K562 (cell line): ENCODE measurements around the gene ARPC4. TPM values are rescaled to one million over a fixed set of nuclear protein-coding genes. Genes with fewer than 3 reads are reported as not detected.
A peak's percentile ranks its signal among the peaks of the same experiment; 100 is the strongest.

Experiments used
- CBX1 ChIP-seq: sonication (generic); IDR thresholded peaks from 2 replicates; pipeline ENCODE4 v1.6.1; 2016; ENCODE audit warnings: antibody characterized with exemption, low read depth, mild to moderate bottlenecking
- ELF4 ChIP-seq: fragments of 450-650 bp; formaldehyde crosslinking; IDR thresholded peaks from 2 replicates; pipeline ENCODE4 v1.4.0; 2022; ENCODE audit warnings: missing genetic modification characterization
- ETV1 ChIP-seq: fragments of 450-650 bp; conservative IDR thresholded peaks from 2 replicates; pipeline ENCODE4 v1.6.1; 2016; ENCODE audit warnings: missing genetic modification characterization, control low read depth, low read depth, missing compliant biosample characterization
- MAFF ChIP-seq: IDR thresholded peaks from 2 replicates; pipeline ENCODE4 v1.6.1; 2012; ENCODE audit warnings: low read length, improper control_type of control experiment
- MYC ChIP-seq, 2 experiments: fragments of 250-450 bp in 1 of 2; sonication (Bioruptor Pico) in 1 of 2; IDR thresholded peaks; 2 replicates each; pipeline versions ENCODE4 v1.5.1 to v1.6.1; 2012 to 2021; ENCODE audit warnings: low read depth in 2 of 2, borderline replicate concordance in 1 of 2, improper control_type of control experiment in 1 of 2, low read length in 1 of 2, mild to moderate bottlenecking in 1 of 2, moderate library complexity in 1 of 2
- PURB ChIP-seq: sonication (generic); formaldehyde crosslinking; IDR thresholded peaks from 2 replicates; pipeline ENCODE4 v1.9.0; 2021; ENCODE audit warnings: low read depth, mild to moderate bottlenecking, missing genetic modification reagents
- RBM17 ChIP-seq: fragments of 200-400 bp; formaldehyde crosslinking; IDR thresholded peaks from 2 replicates; pipeline ENCODE4 v1.6.1; 2017; ENCODE audit warnings: low read depth, mild to moderate bottlenecking, low read length, borderline replicate concordance
- RFX1 ChIP-seq: fragments of 450-650 bp; IDR thresholded peaks from 2 replicates; pipeline ENCODE4 v1.6.1; 2016; ENCODE audit warnings: mild to moderate bottlenecking, moderate library complexity
- SIN3B ChIP-seq: fragments of 450-650 bp; IDR thresholded peaks from 2 replicates; pipeline ENCODE4 v1.6.1; 2017; ENCODE audit warnings: low read depth, mild to moderate bottlenecking, moderate library complexity
- SP2 ChIP-seq: IDR thresholded peaks from 2 replicates; pipeline ENCODE4 v1.6.1; 2011; ENCODE audit warnings: mild to moderate bottlenecking, low read depth, low read length, moderate library complexity; ENCODE audit not compliant: poor library complexity, severe bottlenecking; ENCODE audit errors: extremely low read depth
- ZNF274 ChIP-seq: IDR thresholded peaks from 2 replicates; pipeline ENCODE4 v1.6.1; 2011; ENCODE audit warnings: low read depth, mild to moderate bottlenecking, low read length, moderate library complexity, borderline replicate concordance
- polyA plus RNA-seq, 8 experiments: library from polyadenylated mRNA; depleted of rRNA in 4 of 8; stranded (reverse) in 5 of 8; unstranded in 3 of 8; fragments of >200 nt; fragmentation: Nextera tagmentation in 2 of 8; fragmentation: Illumina TruSeq in 1 of 8; extraction: Ambion mirVana in 2 of 8; extraction: Trizol in 1 of 8; gene quantifications; 2 replicates each; pipeline versions ENCODE4 v1.2.1 to v1.2.3, GENCODE V29; 2011 to 2014; ENCODE audit warnings: inconsistent platforms in 1 of 8, missing spikeins in 1 of 8
- total RNA-seq, 7 experiments: library from RNA; depleted of rRNA in 6 of 7; stranded (reverse); fragments of >200 nt in 6 of 7; fragmentation: Illumina TruSeq in 2 of 7; extraction: Trizol in 2 of 7; gene quantifications; 2 replicates each; pipeline versions ENCODE4 v1.2.1 to v1.2.3, GENCODE V29; 2011 to 2021; ENCODE audit warnings: low replicate concordance in 1 of 7
- TF ChIP-seq, protein P1 (sequence below): conservative IDR thresholded peaks from 2 replicates; pipeline ENCODE4 v1.6.1; 2011; ENCODE audit warnings: low read depth, mild to moderate bottlenecking, low read length; ENCODE audit not compliant: control insufficient read depth
- TF ChIP-seq, protein P2 (sequence below): sonication (generic); formaldehyde crosslinking; IDR thresholded peaks from 2 replicates; pipeline ENCODE4 v1.8.1; 2023; ENCODE audit warnings: mild to moderate bottlenecking, missing genetic modification reagents
- TF ChIP-seq, protein P3 (sequence below): IDR thresholded peaks from 3 replicates; pipeline ENCODE4 v1.6.1; 2011; ENCODE audit warnings: borderline replicate concordance, mild to moderate bottlenecking, moderate library complexity; ENCODE audit not compliant: insufficient read length; ENCODE audit errors: extremely low read depth
- TF ChIP-seq, protein P4 (sequence below), 2 experiments: IDR thresholded peaks in 1 of 2; conservative IDR thresholded peaks in 1 of 2; 2 replicates each; pipeline ENCODE4 v1.6.1; 2016; ENCODE audit warnings: low read depth in 2 of 2, mild to moderate bottlenecking in 1 of 2, missing compliant biosample characterization in 1 of 2, missing genetic modification characterization in 1 of 2, moderate library complexity in 1 of 2

Gene ARPC4
- total and polyA plus RNA-seq, 9 of the 15 experiments (the other 6 are each of a cell fraction or from before 2014, with no cell fraction given), result 20.1 to 153 (median 119) TPM

GRCh38 chr3:9828801-9829755, 36.2 kb downstream of the ARPC4 start (continued):
- TF ChIP-seq MAFF (no peak), RBM17 (no peak), RFX1 (no peak), SP2 (no peak), SIN3B (no peak), CBX1 (0 out of 2 replicates have a peak, but pooled peaks have one; percentile 38), MYC (IDR thresholded peaks at IDR 0.05; ENCODE audit: low read depth, low read length) (no peak), MYC (CRISPR knock-in tag; IDR thresholded peaks at IDR 0.05; ENCODE audit: borderline replicate concordance, low read depth) (no peak), PURB (CRISPR knock-in tag) (no peak), ZNF274 (no peak), ETV1 (tag) (0 out of 2 replicates have a peak, but pooled peaks have one; percentile 25), ELF4 (CRISPR knock-in tag) (no peak)
- TF ChIP-seq, protein P1, sequence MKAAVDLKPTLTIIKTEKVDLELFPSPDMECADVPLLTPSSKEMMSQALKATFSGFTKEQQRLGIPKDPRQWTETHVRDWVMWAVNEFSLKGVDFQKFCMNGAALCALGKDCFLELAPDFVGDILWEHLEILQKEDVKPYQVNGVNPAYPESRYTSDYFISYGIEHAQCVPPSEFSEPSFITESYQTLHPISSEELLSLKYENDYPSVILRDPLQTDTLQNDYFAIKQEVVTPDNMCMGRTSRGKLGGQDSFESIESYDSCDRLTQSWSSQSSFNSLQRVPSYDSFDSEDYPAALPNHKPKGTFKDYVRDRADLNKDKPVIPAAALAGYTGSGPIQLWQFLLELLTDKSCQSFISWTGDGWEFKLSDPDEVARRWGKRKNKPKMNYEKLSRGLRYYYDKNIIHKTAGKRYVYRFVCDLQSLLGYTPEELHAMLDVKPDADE, result no peak
- TF ChIP-seq, protein P2, sequence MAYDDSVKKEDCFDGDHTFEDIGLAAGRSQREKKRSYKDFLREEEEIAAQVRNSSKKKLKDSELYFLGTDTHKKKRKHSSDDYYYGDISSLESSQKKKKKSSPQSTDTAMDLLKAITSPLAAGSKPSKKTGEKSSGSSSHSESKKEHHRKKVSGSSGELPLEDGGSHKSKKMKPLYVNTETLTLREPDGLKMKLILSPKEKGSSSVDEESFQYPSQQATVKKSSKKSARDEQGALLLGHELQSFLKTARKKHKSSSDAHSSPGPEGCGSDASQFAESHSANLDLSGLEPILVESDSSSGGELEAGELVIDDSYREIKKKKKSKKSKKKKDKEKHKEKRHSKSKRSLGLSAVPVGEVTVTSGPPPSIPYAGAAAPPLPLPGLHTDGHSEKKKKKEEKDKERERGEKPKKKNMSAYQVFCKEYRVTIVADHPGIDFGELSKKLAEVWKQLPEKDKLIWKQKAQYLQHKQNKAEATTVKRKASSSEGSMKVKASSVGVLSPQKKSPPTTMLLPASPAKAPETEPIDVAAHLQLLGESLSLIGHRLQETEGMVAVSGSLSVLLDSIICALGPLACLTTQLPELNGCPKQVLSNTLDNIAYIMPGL (CRISPR knock-in tag), result no peak
- TF ChIP-seq, protein P3, sequence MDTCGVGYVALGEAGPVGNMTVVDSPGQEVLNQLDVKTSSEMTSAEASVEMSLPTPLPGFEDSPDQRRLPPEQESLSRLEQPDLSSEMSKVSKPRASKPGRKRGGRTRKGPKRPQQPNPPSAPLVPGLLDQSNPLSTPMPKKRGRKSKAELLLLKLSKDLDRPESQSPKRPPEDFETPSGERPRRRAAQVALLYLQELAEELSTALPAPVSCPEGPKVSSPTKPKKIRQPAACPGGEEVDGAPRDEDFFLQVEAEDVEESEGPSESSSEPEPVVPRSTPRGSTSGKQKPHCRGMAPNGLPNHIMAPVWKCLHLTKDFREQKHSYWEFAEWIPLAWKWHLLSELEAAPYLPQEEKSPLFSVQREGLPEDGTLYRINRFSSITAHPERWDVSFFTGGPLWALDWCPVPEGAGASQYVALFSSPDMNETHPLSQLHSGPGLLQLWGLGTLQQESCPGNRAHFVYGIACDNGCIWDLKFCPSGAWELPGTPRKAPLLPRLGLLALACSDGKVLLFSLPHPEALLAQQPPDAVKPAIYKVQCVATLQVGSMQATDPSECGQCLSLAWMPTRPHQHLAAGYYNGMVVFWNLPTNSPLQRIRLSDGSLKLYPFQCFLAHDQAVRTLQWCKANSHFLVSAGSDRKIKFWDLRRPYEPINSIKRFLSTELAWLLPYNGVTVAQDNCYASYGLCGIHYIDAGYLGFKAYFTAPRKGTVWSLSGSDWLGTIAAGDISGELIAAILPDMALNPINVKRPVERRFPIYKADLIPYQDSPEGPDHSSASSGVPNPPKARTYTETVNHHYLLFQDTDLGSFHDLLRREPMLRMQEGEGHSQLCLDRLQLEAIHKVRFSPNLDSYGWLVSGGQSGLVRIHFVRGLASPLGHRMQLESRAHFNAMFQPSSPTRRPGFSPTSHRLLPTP, result no peak
- TF ChIP-seq, protein P4, sequence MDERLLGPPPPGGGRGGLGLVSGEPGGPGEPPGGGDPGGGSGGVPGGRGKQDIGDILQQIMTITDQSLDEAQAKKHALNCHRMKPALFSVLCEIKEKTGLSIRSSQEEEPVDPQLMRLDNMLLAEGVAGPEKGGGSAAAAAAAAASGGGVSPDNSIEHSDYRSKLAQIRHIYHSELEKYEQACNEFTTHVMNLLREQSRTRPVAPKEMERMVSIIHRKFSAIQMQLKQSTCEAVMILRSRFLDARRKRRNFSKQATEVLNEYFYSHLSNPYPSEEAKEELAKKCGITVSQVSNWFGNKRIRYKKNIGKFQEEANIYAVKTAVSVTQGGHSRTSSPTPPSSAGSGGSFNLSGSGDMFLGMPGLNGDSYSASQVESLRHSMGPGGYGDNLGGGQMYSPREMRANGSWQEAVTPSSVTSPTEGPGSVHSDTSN (CRISPR knock-in tag; IDR thresholded peaks at IDR 0.05; ENCODE audit: low read depth), result no peak
- TF ChIP-seq, protein P4 (tag; conservative IDR thresholded peaks at IDR 0.05; ENCODE audit: low read depth), result no peak
